ENCODE data around the gene TMEM140. TPM values are rescaled to one million over a fixed set of nuclear protein-coding genes. Genes with fewer than 3 reads are reported as not detected.

TMEM140 gene
- total and polyA plus RNA-seq, 9 of the 15 experiments (the other 6 are each of a cell fraction or from before 2014, with no cell fraction given), result 0.03 to 0.82 (median 0.23) TPM

GRCh38 chr7:135195156-135195555, 47.3 kb downstream of the TMEM140 start:
- no peak for DNase-seq (ENCODE audit: extremely low read depth in 1 of 4, low spot score in 3 of 4)
- in situ Hi-C loops (cut with MboI) (no loop called here), intact Hi-C loops (cut with micrococcal nuclease) (no loop called here)
- Histone ChIP-seq H3K4me2 (ENCODE audit: insufficient read depth, low read length) (no peak overlapping the region), H3K9me3 (replicated peaks; ENCODE audit: control insufficient read depth, insufficient read depth, low read depth, low read length) (no peaks in the 10 kb centered on the region), H3K36me3 (ENCODE audit: control insufficient read depth, insufficient read depth, low read length) (peaks cover 22% of the 10 kb centered on the region; the same call in 2 of the 3 replicates), H2AFZ (ENCODE audit: low read depth, low read length) (no peak overlapping the region), H3K9ac (ENCODE audit: insufficient read depth in 1 of 2, low read depth in 2 of 2, low read length in 2 of 2) (no peak overlapping the region), H3K27me3 (ENCODE audit: control insufficient read depth in 2 of 2, insufficient read depth in 2 of 2, low read length in 2 of 2) (no peaks in the 10 kb centered on the region), H3K9me1 (ENCODE audit: control insufficient read depth, insufficient read depth, low read length) (peaks cover 3% of the 10 kb centered on the region), H4K20me1 (replicated peaks; ENCODE audit: control insufficient read depth, insufficient read depth, low read length) (no peaks in the 10 kb centered on the region), H3K79me2 (ENCODE audit: control insufficient read depth, insufficient read depth, low read length) (no peaks in the 10 kb centered on the region), H3K4me3 (no peak overlapping the region), H3K4me1 (replicated peaks in 1 of 2; ENCODE audit: control insufficient read depth in 2 of 2, insufficient read depth in 2 of 2, low read length in 2 of 2) (no peaks in the 10 kb centered on the region), H3K27ac (ENCODE audit: extremely low read depth, low read depth, low read length) (no peak overlapping the region)
- no peak for TF ChIP-seq POLR3A (IDR thresholded peaks at IDR 0.05; ENCODE audit: borderline replicate concordance, extremely low read depth, insufficient read depth, insufficient read length)
- TF ChIP-seq NFYB (IDR thresholded peaks at IDR 0.05; ENCODE audit: extremely low read depth, insufficient read length), result no peak
- TF ChIP-seq EZH2 (IDR thresholded peaks at IDR 0.05; ENCODE audit: borderline replicate concordance, low read depth, low read length), result no peak
- no peak for TF ChIP-seq HNRNPUL1 (IDR thresholded peaks at IDR 0.05; ENCODE audit: low read length)
- no peak for TF ChIP-seq ZBTB7A (IDR thresholded peaks at IDR 0.05; ENCODE audit: borderline replicate concordance, control insufficient read depth, low read depth, low read length)
- TF ChIP-seq ESRRB (CRISPR knock-in tag; IDR thresholded peaks at IDR 0.05; ENCODE audit: borderline replicate concordance), result no peak
- no peak for TF ChIP-seq RUNX1 (IDR thresholded peaks at IDR 0.05; ENCODE audit: low read depth)
- no peak for TF ChIP-seq GATAD2B (IDR thresholded peaks at IDR 0.05; ENCODE audit: borderline replicate concordance)
- TF ChIP-seq IFI16 (CRISPR knock-in tag; IDR thresholded peaks at IDR 0.05), result no peak
- TF ChIP-seq ARNT (IDR thresholded peaks at IDR 0.05), result no peak
- no peak for TF ChIP-seq KDM2B (CRISPR knock-in tag; IDR thresholded peaks at IDR 0.05)
- TF ChIP-seq SETDB1 (IDR thresholded peaks at IDR 0.05; ENCODE audit: low read length), result no peak
- no peak for TF ChIP-seq BCL6 (CRISPR knock-in tag; IDR thresholded peaks at IDR 0.05)
- no peak for TF ChIP-seq HMG20A (CRISPR knock-in tag; conservative IDR thresholded peaks at IDR 0.05)
- no peak for TF ChIP-seq ZNF140 (CRISPR knock-in tag; IDR thresholded peaks at IDR 0.05)
- no peak for TF ChIP-seq MLX (CRISPR knock-in tag; conservative IDR thresholded peaks at IDR 0.05)
- FAIRE-seq, result no peak
- POLR2A ChIA-PET, result interaction anchor here (0.5 to 3.0 kb wide), 5 partner anchors 11 to 466 kb away, joined by 3 to 20 read pairs (median 3); no protein-coding TSS in a partner anchor
- CTCF ChIA-PET (ENCODE audit: low intra/inter-chr PET ratio), result no interaction called here
- no peak for ATAC-seq
- no TSS peak for BruUV-seq (replicated peaks)
- WGBS (ENCODE audit: insufficient coverage, low coverage, missing lambda C conversion rate), result 44% methylated on average over 4 of the region's 4 CpGs

Measured in K562 (cell line).